Caco-2 (cell line): Measurements from ENCODE around the gene MBOAT2. TPM values are rescaled to one million over a fixed set of nuclear protein-coding genes. Genes with fewer than 3 reads are reported as not detected.

Experiments
- BruUV-seq: library from RNA; stranded (reverse); fragments of 400-500 nt; replicated peaks from 2 replicates; lab custom pipeline; 2021; lab: Mats Ljungman, UMichigan
- CTCF ChIA-PET: fragments of 300-600 bp; sonication (Branson Sonifier 250); formaldehyde crosslinking; loops from one replicate; lab custom pipeline; 2022; ENCODE audit warnings: antibody characterized with exemption; lab: Charles Lee
- POLR2A ChIA-PET: fragments of 300-600 bp; sonication (Branson Sonifier 250); formaldehyde crosslinking; loops from one replicate; lab custom pipeline; 2022; ENCODE audit warnings: antibody characterized with exemption; lab: Charles Lee
- DNase-seq, 2 experiments: peaks; one replicate each; pipeline versions ENCODE4 v3.0.0 to v3.0.0-alpha.2; 2020 to 2022
- H3K27me3 ChIP-seq: replicated peaks from 2 replicates; pipeline ENCODE4 v1.6.0; 2011; ENCODE audit warnings: low read length; ENCODE audit not compliant: control insufficient read depth, insufficient read depth
- H3K36me3 ChIP-seq: 2 replicates; pipeline ENCODE4 v1.5.1; 2011; ENCODE audit warnings: low read length; ENCODE audit not compliant: control insufficient read depth, insufficient read depth
- H3K4me1 ChIP-seq: fragments of 250-450 bp; sonication (Bioruptor Pico); 2 replicates; pipeline ENCODE4 v1.5.1; 2020; ENCODE audit warnings: mild to moderate bottlenecking
- H3K4me3 ChIP-seq: 2 replicates; pipeline ENCODE4 v1.5.1; 2011; ENCODE audit warnings: low read depth, mild to moderate bottlenecking, control low read depth, low read length
- H3K9me3 ChIP-seq: fragments of 250-450 bp; sonication (Bioruptor Pico); 2 replicates; pipeline ENCODE4 v1.5.1; 2020; ENCODE audit warnings: mild to moderate bottlenecking, moderate library complexity
- H3K27ac Mint-ChIP-seq: one replicate; pipeline ENCODE4 v1.8.0; 2022; ENCODE audit warnings: mixed read lengths; ENCODE audit not compliant: unreplicated experiment
- H3K27me3 Mint-ChIP-seq: one replicate; pipeline ENCODE4 v1.8.0; 2022; ENCODE audit warnings: mixed read lengths; ENCODE audit not compliant: insufficient read depth, unreplicated experiment
- H3K36me3 Mint-ChIP-seq: one replicate; pipeline ENCODE4 v1.8.0; 2022; ENCODE audit warnings: mild to moderate bottlenecking, mixed read lengths; ENCODE audit not compliant: insufficient read depth, unreplicated experiment
- H3K4me1 Mint-ChIP-seq: one replicate; pipeline ENCODE4 v1.8.0; 2022; ENCODE audit warnings: low read depth, mixed read lengths; ENCODE audit not compliant: unreplicated experiment
- H3K4me3 Mint-ChIP-seq: one replicate; pipeline ENCODE4 v1.8.0; 2022; ENCODE audit warnings: mild to moderate bottlenecking, moderate library complexity, mixed read lengths; ENCODE audit not compliant: unreplicated experiment
- H3K9me3 Mint-ChIP-seq: one replicate; pipeline ENCODE4 v1.8.0; 2022; ENCODE audit warnings: mixed read lengths; ENCODE audit not compliant: unreplicated experiment
- CTCF ChIP-seq, 2 experiments: fragments of 200-600 bp in 1 of 2; IDR thresholded peaks; 1 replicate in 1 of 2; 2 replicates in 1 of 2; pipeline versions ENCODE4 v1.5.1 to v1.8.0; 2011 to 2022; ENCODE audit warnings: antibody characterized with exemption in 1 of 2, control low read depth in 1 of 2, inconsistent platforms in 1 of 2, low read depth in 1 of 2, low read length in 1 of 2, mild to moderate bottlenecking in 1 of 2, moderate library complexity in 1 of 2; ENCODE audit not compliant: insufficient read depth in 1 of 2, severe bottlenecking in 1 of 2, unreplicated experiment in 1 of 2
- intact Hi-C: fragments of 100-400 bp; cut with micrococcal nuclease; formaldehyde crosslinking; loops from one replicate; pipeline ENCODE4 v1.10.0; 2022; ENCODE audit not compliant: unreplicated experiment
- total RNA-seq: library from RNA; stranded (reverse); gene quantifications from 2 replicates; pipeline ENCODE4 v1.2.3, GENCODE V29; 2022

Gene MBOAT2
- total RNA-seq, 1 experiment from 2014 or later = 12.6 TPM

- Mint-ChIP-seq H3K27me3 (no peaks in the 10 kb centered on the region), H3K9me3 (peaks cover 18% of the 10 kb centered on the region), H3K4me3 (no peak overlapping the region), H3K27ac (no peak overlapping the region), H3K4me1 (no peaks in the 10 kb centered on the region), H3K36me3 (no peaks in the 10 kb centered on the region)
- H3K27me3 ChIP-seq = no peaks in the 10 kb centered on the region
- intact Hi-C loops = no loop called here
- H3K9me3 ChIP-seq = peaks cover 15% of the 10 kb centered on the region
- H3K4me1 ChIP-seq = no peaks in the 10 kb centered on the region
- no peak for TF ChIP-seq CTCF (IDR thresholded peaks at IDR 0.05; ENCODE audit: insufficient read depth in 1 of 2, low read depth in 1 of 2, low read length in 1 of 2, severe bottlenecking in 1 of 2, unreplicated experiment in 1 of 2)
- H3K36me3 ChIP-seq = no peaks in the 10 kb centered on the region
- BruUV-seq = no TSS peak
- CTCF ChIA-PET = no interaction called here
- no peak for DNase-seq
- POLR2A ChIA-PET = no interaction called here
- H3K4me3 ChIP-seq = no peak overlapping the region
Observed at GRCh38 chr2:8957628-8958027, 45.9 kb downstream of the MBOAT2 start.

GRCh38 chr2:8956774-8957173 lies 46.7 kb downstream of the MBOAT2 start:
- BruUV-seq = no TSS peak
- Mint-ChIP-seq H3K27ac (no peak overlapping the region), H3K4me3 (no peak overlapping the region), H3K9me3 (peaks cover 27% of the 10 kb centered on the region), H3K36me3 (no peaks in the 10 kb centered on the region), H3K27me3 (no peaks in the 10 kb centered on the region), H3K4me1 (no peaks in the 10 kb centered on the region)
- Histone ChIP-seq H3K4me3 (no peak overlapping the region), H3K9me3 (peaks cover 15% of the 10 kb centered on the region), H3K4me1 (no peaks in the 10 kb centered on the region), H3K36me3 (no peaks in the 10 kb centered on the region), H3K27me3 (no peaks in the 10 kb centered on the region)
- POLR2A ChIA-PET = no interaction called here
- intact Hi-C loops = no loop called here
- TF ChIP-seq CTCF (IDR thresholded peaks at IDR 0.05; ENCODE audit: insufficient read depth in 1 of 2, low read depth in 1 of 2, low read length in 1 of 2, severe bottlenecking in 1 of 2, unreplicated experiment in 1 of 2) = peak in 1 of 2 experiments; percentile 6
- no peak for DNase-seq
- CTCF ChIA-PET = no interaction called here

- no peak for TF ChIP-seq CTCF (IDR thresholded peaks at IDR 0.05; ENCODE audit: insufficient read depth in 1 of 2, low read depth in 1 of 2, low read length in 1 of 2, severe bottlenecking in 1 of 2, unreplicated experiment in 1 of 2)
- BruUV-seq = no TSS peak
- H3K4me3 Mint-ChIP-seq = no peak overlapping the region
- no peak for DNase-seq
- no peaks in the 10 kb centered on the region for H3K36me3 Mint-ChIP-seq
- Histone ChIP-seq H3K36me3 (no peaks in the 10 kb centered on the region), H3K9me3 (peaks cover 15% of the 10 kb centered on the region), H3K27me3 (no peaks in the 10 kb centered on the region), H3K4me1 (no peaks in the 10 kb centered on the region), H3K4me3 (no peak overlapping the region)
- intact Hi-C loops = no loop called here
- no peak overlapping the region for H3K27ac Mint-ChIP-seq
- POLR2A ChIA-PET = no interaction called here
- no peaks in the 10 kb centered on the region for H3K4me1 Mint-ChIP-seq
- no peaks in the 10 kb centered on the region for H3K27me3 Mint-ChIP-seq
- CTCF ChIA-PET = no interaction called here
- peaks cover 30% of the 10 kb centered on the region for H3K9me3 Mint-ChIP-seq
Observed at GRCh38 chr2:8954990-8955389, 48.5 kb downstream of the MBOAT2 start.
